Lower leg skin (tissue), 3 donors: ENCODE results near the gene CREG1.

ENCODE experiments used
- CTCF ChIP-seq, 3 donors: fragments of 450-650 bp; IDR thresholded peaks; one replicate each; pipeline ENCODE4 v1.5.1; 2016; ENCODE audit warnings: antibody characterized with exemption in 3 of 3, mild to moderate bottlenecking in 3 of 3, moderate library complexity in 2 of 3
- POLR2A ChIP-seq, 2 donors: fragments of 450-650 bp; IDR thresholded peaks; one replicate each; pipeline ENCODE4 v1.6.1; 2016 to 2017; ENCODE audit warnings: antibody characterized with exemption in 2 of 2, mild to moderate bottlenecking in 1 of 2, moderate library complexity in 1 of 2

- TF ChIP-seq CTCF (IDR thresholded peaks at IDR 0.05) (no peak), POLR2A (IDR thresholded peaks at IDR 0.05) (no peak)
Observed at GRCh38 chr1:167515461-167515860, 38.1 kb downstream of the CREG1 start.
